Hepatocyte (in vitro differentiated cells): ENCODE data around the gene NANOS3. TPM values are rescaled to one million over a fixed set of nuclear protein-coding genes. Genes with fewer than 3 reads are reported as not detected.

Experiments
- DNase-seq: peaks from one replicate; pipeline ENCODE4 v3.0.0-alpha.2; 2016; ENCODE audit warnings: low spot score
- H2AFZ ChIP-seq: fragments of 200-600 bp; sonication (generic); 2 replicates; pipeline ENCODE4 v1.6.0; 2016; ENCODE audit warnings: antibody characterized with exemption, mild to moderate bottlenecking
- H3K27ac ChIP-seq: fragments of 200-600 bp; sonication (generic); 2 replicates; pipeline ENCODE4 v1.5.1; 2016; ENCODE audit warnings: mild to moderate bottlenecking
- H3K27me3 ChIP-seq: fragments of 200-600 bp; sonication (generic); 2 replicates; pipeline ENCODE4 v1.6.1; 2016
- H3K36me3 ChIP-seq: fragments of 200-600 bp; sonication (generic); replicated peaks from 2 replicates; pipeline ENCODE4 v1.5.1; 2016; ENCODE audit warnings: low read depth; ENCODE audit not compliant: insufficient read depth
- H3K4me1 ChIP-seq: fragments of 200-600 bp; sonication (generic); 2 replicates; pipeline ENCODE4 v1.5.1; 2016; ENCODE audit warnings: mild to moderate bottlenecking, moderate library complexity; ENCODE audit not compliant: insufficient read depth
- H3K4me2 ChIP-seq: fragments of 200-600 bp; sonication (generic); 2 replicates; pipeline ENCODE4 v1.6.0; 2016
- H3K4me3 ChIP-seq: fragments of 200-600 bp; sonication (generic); 2 replicates; pipeline ENCODE4 v1.5.1; 2016; ENCODE audit warnings: mild to moderate bottlenecking
- H3K79me2 ChIP-seq: fragments of 200-600 bp; sonication (generic); 2 replicates; pipeline ENCODE4 v1.6.0; 2017; ENCODE audit warnings: mild to moderate bottlenecking
- H3K9me2 ChIP-seq: fragments of 200-600 bp; sonication (generic); replicated peaks from 2 replicates; pipeline ENCODE4 v1.6.0; 2017; ENCODE audit warnings: mild to moderate bottlenecking; ENCODE audit not compliant: insufficient read depth
- H3K9me3 ChIP-seq: fragments of 200-600 bp; sonication (generic); 2 replicates; pipeline ENCODE4 v1.5.1; 2016; ENCODE audit warnings: low read depth, mild to moderate bottlenecking
- H4K20me1 ChIP-seq: fragments of 200-600 bp; sonication (generic); 2 replicates; pipeline ENCODE4 v1.6.0; 2016; ENCODE audit warnings: mild to moderate bottlenecking; ENCODE audit not compliant: insufficient read depth, poor library complexity, severe bottlenecking
- CTCF ChIP-seq: fragments of 200-600 bp; sonication (generic); IDR thresholded peaks from 2 replicates; pipeline ENCODE4 v1.5.1; 2016; ENCODE audit warnings: antibody characterized with exemption, mild to moderate bottlenecking; ENCODE audit not compliant: poor library complexity
- EZH2 ChIP-seq: fragments of 200-600 bp; sonication (generic); IDR thresholded peaks from 2 replicates; pipeline ENCODE4 v1.6.1; 2016; ENCODE audit warnings: antibody characterized with exemption, mild to moderate bottlenecking, borderline replicate concordance
- EZH2phosphoT487 ChIP-seq: fragments of 200-600 bp; sonication (generic); IDR thresholded peaks from one replicate; pipeline ENCODE4 v1.6.1; 2018; ENCODE audit warnings: antibody characterized with exemption, mild to moderate bottlenecking, low read depth, moderate library complexity; ENCODE audit not compliant: unreplicated experiment, severe bottlenecking
- WGBS: methylation state at CpG from one replicate; pipeline ENCODE4 v1.1.6; 2016; ENCODE audit warnings: low lambda C conversion rate; ENCODE audit errors: missing lambda C conversion rate; 5-methylcytosine and 5-hydroxymethylcytosine counted together
- polyA plus RNA-seq: library from polyadenylated mRNA; unstranded; fragments of >200 nt; fragmentation: Nextera tagmentation; extraction: Ambion mirVana; gene quantifications from 2 replicates; pipeline ENCODE4 v1.2.1, GENCODE V29; 2016
- total RNA-seq: library from RNA; depleted of rRNA; stranded (reverse); fragments of >200 nt; gene quantifications from 2 replicates; pipeline ENCODE4 v1.2.3, GENCODE V29; 2014

NANOS3 gene
- total and polyA plus RNA-seq, 2 experiments from 2014 or later, result 0.60 to 2.1 TPM

- Histone ChIP-seq H3K27me3 (no peaks in the 10 kb centered on the region), H3K4me1 (no peaks in the 10 kb centered on the region), H3K4me2 (no peak overlapping the region), H3K79me2 (no peaks in the 10 kb centered on the region), H3K9me2 (no peaks in the 10 kb centered on the region), H3K9me3 (no peaks in the 10 kb centered on the region), H3K4me3 (no peak overlapping the region), H3K27ac (no peak overlapping the region), H4K20me1 (no peaks in the 10 kb centered on the region), H2AFZ (no peak overlapping the region), H3K36me3 (no peaks in the 10 kb centered on the region)
- TF ChIP-seq CTCF, result no peak
- no peak for TF ChIP-seq EZH2
- TF ChIP-seq EZH2phosphoT487, result no peak
- WGBS, result 74% methylated on average over 5 of the region's 5 CpGs
- DNase-seq, result no peak
Measured at GRCh38 chr19:13887517-13887916, 10.6 kb downstream of the NANOS3 start.

GRCh38 chr19:13888281-13888680 is 11.3 kb downstream of the NANOS3 start:
- H3K36me3 ChIP-seq, result no peaks in the 10 kb centered on the region
- H3K9me3 ChIP-seq, result no peaks in the 10 kb centered on the region
- TF ChIP-seq EZH2 (no peak), EZH2phosphoT487 (no peak), CTCF (no peak)
- no peaks in the 10 kb centered on the region for H3K9me2 ChIP-seq
- H3K4me1 ChIP-seq, result no peaks in the 10 kb centered on the region
- H3K27me3 ChIP-seq, result no peaks in the 10 kb centered on the region
- H3K4me3 ChIP-seq, result no peak overlapping the region
- H3K79me2 ChIP-seq, result no peaks in the 10 kb centered on the region
- no peak for DNase-seq
- H4K20me1 ChIP-seq, result no peaks in the 10 kb centered on the region
- 96% methylated on average over 16 of the region's 16 CpGs for WGBS
- H3K27ac ChIP-seq, result no peak overlapping the region
- H3K4me2 ChIP-seq, result no peak overlapping the region
- no peak overlapping the region for H2AFZ ChIP-seq

GRCh38 chr19:13890136-13890535 is 13.2 kb downstream of the NANOS3 start:
- Histone ChIP-seq H3K9me2 (no peaks in the 10 kb centered on the region), H2AFZ (no peak overlapping the region), H3K9me3 (no peaks in the 10 kb centered on the region), H3K4me3 (no peak overlapping the region), H3K79me2 (no peaks in the 10 kb centered on the region), H3K27ac (no peak overlapping the region), H4K20me1 (no peaks in the 10 kb centered on the region), H3K36me3 (no peaks in the 10 kb centered on the region), H3K27me3 (no peaks in the 10 kb centered on the region), H3K4me2 (no peak overlapping the region), H3K4me1 (no peaks in the 10 kb centered on the region)
- WGBS, result 97% methylated on average over 12 of the region's 13 CpGs
- no peak for DNase-seq
- TF ChIP-seq CTCF (no peak), EZH2 (no peak), EZH2phosphoT487 (no peak)

- no peak for DNase-seq
- TF ChIP-seq EZH2phosphoT487, result no peak
- TF ChIP-seq CTCF, result no peak
- no peak for TF ChIP-seq EZH2
- Histone ChIP-seq H3K36me3 (no peaks in the 10 kb centered on the region), H3K9me3 (no peaks in the 10 kb centered on the region), H4K20me1 (no peaks in the 10 kb centered on the region), H2AFZ (no peak overlapping the region), H3K9me2 (no peaks in the 10 kb centered on the region), H3K27ac (peak overlapping the region; percentile 12), H3K4me1 (no peaks in the 10 kb centered on the region), H3K4me3 (no peak overlapping the region), H3K4me2 (no peak overlapping the region), H3K79me2 (no peaks in the 10 kb centered on the region), H3K27me3 (no peaks in the 10 kb centered on the region)
- WGBS, result 62% methylated on average over 9 of the region's 9 CpGs
Measured at GRCh38 chr19:13892870-13893269, 15.9 kb downstream of the NANOS3 start.
